NCI-H82 (cell line): ENCODE data around the gene TMC5.
A peak's percentile ranks its signal among the peaks of the same experiment; 100 is the strongest.

Experiments
- DNase-seq: peaks from one replicate; lab custom pipeline; 2025; lab: John Stamatoyannopoulos, UW

Gene TMC5

DNA sequence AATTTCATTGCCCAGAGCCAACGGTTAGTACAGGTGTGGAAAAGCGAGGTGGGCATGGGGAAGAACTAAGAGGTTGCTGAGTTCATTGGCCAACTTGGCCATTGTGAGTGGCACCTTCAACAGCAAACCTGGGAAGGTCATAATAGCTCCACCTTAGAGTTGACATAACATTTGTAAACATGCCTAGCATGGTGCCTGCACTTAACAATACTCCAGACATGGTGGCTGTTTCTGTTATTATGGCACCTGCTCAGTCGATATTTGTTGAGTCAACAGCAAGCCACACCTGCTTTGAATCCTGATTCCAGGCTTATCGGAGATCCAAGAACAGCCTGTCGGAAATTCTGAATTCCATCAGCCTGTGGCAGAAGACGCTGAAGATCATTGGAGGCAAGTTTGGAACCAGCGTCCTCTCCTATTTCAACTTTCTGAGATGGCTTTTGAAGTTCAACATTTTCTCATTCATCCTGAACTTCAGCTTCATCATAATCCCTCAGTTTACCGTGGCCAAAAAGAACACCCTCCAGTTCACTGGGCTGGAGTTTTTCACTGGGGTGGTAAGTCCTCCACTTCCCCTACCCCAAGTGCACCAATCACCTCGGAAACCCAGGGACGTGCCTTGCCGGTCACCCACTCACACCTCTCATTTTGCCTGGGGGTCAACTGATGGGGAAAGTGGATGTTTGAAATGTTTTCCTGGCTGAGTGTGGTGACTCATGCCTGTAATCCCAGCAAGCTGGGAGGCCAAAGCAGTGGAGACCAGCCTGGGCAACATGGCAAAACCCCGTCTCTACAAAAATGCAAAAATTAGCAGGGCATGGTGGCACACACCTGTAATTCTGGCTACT is 46.0 kb downstream of the TMC5 start:
- DNase-seq, result no peak

DNA sequence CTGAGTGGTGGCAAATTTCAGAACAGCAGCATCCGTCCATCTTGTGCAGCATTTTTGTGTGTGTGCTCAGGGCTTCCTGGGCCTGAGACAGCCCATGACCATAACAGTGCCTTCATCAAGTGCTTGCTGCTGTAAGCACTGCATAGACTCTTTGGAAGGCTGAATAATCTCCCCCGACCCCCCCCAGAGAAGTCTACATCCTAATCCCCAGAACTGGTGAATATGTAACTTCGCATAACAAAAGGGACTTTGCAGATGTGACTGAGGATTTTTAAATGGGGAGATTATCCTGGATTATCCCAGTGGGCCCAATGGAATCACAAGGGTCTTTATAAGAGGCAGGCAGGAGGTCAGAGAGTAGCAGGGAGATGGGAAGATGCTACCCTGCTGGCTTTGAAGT is 50.6 kb downstream of the TMC5 start:
- peak; percentile 37 for DNase-seq

DNA sequence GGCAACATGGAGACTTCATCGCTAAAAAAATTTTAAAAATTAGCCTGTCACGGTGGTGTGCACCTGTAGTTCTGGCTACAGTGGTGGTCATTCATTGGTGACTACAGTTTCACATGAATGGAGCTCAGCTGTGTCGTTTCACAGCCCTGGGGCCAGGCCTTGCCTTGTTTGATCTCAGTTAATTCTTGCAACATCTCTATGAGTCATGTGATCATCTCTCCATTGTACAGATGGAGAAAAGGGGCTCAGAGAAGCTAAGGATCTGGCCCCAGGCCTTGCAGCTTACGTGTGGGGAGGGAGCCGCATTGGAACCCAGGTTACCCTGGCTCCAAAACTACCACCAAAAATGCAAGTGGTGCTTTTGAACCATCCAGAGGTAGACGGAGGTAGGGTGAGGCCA is 54.8 kb downstream of the TMC5 start:
- DNase-seq, result no peak

DNA sequence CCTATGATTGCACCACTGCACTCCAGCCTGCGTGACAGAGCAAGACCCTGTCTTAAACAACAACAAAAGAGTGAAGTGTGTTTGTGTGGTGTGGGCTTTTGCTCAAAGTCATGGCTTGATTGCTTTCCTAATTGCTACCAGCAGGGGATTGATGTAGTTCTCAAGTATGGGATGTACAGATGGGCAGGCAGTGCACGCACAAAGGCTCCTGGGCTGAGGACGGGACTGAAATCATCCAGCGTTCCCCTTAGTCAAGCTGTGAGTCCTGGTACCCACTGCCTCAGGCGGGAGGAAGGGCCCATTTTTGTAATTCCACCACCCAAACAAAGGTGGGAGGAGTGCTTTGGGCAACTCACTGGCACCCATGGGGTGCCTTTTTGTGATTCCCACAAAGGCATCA is 56.9 kb downstream of the TMC5 start:
- DNase-seq, result peak; percentile 23

DNA sequence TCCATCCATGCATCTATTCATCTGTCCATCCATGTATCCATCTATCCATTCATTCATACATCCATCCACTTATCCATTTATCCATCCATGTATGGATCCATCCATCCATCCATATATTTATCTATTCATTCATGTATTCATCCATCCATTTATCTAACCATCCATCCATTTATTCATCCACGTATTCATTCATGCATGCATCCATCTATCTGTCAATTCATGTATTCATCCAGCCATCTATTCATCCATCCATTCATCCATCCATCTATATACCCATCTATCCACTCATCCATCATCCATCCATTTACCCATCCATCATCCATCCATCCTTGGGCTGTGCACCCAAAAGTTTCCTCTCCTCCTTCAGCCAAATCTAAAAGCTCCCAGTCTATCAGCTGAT is 60.8 kb downstream of the TMC5 start:
- no peak for DNase-seq

DNA sequence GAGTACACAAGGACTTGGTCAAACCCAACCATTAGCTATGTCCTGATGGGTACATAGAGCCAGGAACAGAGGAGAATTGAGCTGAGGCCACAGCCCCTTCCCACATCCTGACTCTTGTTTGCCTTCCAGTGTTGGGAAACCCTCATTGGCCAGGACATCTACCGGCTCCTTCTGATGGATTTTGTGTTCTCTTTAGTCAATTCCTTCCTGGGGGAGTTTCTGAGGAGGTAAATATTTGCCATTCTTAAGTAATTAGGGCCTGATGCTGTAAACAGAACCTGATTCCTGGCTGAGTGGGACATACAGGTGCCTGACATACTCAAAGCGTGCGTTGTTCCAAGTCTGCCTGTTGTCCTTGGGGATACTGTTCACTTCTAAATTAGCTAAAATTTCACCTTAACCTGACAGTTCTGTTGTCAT is 61.6 kb downstream of the TMC5 start:
- DNase-seq, result no peak

DNA sequence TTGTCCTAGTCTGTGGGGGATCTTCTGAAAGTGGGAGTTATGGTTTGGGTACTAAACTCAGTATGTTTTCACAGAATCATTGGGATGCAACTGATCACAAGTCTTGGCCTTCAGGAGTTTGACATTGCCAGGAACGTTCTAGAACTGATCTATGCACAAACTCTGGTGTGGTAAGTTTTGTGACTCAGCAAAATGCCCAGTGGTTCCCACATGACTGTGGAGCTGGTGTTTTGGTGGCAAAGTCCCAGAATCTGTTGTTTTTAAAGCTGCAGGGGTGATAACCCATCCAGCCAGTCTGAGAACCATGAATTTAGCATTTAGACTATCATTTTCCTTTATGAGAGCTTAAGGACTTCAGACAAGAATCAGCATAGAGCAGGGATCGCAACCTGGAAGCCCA is 63.6 kb downstream of the TMC5 start:
- DNase-seq, result no peak

DNA sequence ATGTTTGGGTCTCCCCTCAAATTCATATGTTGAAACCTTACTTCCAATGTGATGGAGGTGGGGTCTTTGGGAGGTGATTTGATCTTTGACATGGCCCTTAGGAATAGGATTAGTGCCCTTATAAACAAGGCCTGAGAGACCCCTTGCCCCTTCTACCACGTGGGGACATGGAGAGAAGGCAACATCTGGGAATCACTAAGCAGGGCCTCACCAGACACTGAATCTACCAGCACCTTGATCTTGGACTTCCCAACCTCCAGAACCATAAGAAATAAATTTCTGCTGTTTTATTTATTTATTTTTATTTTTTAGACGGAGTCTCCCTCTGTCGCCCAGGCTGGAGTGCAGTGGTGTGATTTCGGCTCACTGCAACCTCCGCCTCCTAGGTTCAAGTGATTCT is 64.1 kb downstream of the TMC5 start:
- no peak for DNase-seq

DNA sequence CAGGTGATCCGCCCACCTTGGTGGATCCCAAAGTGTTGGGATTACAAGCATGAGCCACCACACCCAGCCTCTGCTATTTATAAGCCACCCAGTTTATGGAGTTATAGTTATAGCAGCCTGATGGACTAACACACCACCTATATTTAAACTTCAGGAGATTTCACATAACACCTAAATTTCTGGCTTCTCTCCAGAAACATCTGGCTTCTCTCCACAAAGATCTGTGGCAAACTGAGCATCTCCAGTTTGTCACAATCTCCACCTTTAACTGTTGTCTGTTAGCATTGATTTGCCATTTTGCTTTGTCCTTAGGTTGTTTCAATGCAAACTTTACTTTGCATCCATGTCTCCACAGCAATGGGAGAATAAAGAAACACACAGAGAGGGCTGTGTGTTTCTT is 64.6 kb downstream of the TMC5 start:
- no peak for DNase-seq

DNA sequence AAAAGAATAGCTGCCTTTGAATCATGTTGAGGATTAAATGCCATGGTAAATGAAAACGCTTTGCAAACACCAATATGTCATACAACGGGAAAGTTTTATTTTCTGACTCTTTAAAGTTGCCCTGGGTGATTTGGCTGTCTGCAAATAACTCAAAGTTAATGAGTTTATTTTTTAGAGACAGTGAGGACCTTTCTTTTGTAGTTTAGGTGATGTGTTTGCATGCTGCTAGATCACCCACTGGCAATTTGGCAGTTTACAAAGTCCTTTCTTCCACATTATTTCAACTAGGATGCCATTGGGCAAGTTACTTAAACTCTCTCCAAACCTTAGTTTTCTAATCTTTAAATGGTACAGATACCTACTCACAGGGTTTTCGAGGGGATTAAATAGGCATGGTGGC is 66.4 kb downstream of the TMC5 start:
- DNase-seq, result no peak

DNA sequence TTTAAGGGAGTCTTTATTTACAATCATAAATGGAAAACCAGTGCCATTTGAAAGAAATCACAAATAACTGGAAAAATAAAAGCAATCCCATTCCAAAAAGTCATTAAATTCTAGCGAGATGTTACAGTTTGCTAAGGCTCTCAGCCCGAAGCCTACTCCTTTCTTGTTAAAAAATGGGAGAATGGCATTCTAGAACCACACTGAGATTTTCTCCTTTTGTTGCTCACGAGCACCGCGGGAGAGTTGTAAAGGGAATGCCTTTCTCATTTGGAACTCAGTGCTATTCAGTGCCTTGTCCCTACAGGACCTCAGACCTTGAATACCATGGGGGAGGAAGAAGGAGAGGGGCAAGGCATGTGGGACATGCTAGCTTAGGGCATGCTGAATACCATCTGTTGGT is 67.9 kb downstream of the TMC5 start:
- no peak for DNase-seq

DNA sequence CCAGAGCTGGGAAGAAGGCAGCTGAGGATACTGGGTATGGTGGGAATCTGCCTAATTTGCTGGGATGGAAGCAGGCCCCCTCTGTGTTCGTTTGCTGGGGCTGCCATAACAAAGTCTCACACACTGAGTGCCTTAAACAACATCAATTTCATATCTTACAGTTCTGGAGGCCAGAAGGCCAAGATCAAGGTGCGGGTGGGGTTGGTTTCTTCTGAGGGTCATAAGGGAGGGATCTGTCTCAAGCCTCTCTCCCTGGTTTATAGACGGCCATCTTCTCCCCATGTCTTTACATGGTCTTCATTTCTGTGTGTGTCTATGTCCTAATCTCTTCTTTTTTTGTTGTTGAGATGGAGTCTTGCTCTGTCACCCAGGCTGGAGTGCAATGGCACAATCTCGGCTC is 68.4 kb downstream of the TMC5 start:
- no peak for DNase-seq

DNA sequence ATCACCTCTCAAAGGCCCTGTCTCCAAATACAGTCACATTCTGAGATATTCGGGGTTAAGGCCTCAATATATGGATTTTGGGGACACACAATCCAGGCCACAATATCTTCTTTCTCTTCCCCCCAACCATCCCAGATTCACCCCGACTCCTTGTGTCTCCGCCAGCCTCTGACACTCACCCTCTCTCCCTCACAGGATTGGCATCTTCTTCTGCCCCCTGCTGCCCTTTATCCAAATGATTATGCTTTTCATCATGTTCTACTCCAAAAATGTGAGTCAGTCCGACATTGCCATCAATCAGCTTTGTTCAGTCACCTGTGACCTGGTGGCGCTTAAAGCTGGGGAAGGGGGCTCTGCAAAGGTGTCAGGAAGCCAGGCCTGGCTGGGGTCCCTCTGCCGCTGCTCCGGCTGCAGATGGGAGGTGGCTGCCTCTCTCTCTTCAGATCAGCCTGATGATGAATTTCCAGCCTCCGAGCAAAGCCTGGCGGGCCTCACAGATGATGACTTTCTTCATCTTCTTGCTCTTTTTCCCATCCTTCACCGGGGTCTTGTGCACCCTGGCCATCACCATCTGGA is 69.2 kb downstream of the TMC5 start:
- DNase-seq, result no peak

DNA sequence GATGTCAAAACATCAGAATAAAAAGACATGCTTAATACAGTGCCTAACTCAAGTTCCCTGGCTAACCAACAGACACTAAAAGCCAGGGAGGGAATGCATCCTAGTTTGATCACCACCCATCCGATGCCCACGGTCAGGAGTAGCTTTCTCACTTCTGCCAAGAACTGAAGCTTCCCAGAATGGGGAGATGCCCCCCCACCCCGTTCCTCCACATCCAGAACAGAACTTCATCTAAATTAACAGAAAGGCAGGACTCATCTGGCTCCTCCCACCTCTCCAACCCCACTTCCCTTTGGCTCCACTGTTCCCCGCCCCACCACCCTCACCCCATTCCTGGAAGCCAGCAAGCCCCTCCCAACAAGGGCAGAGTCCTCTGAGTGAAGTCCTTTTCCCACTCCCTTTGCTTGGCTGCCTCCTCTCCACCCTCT is 70.5 kb downstream of the TMC5 start:
- DNase-seq, result no peak

DNA sequence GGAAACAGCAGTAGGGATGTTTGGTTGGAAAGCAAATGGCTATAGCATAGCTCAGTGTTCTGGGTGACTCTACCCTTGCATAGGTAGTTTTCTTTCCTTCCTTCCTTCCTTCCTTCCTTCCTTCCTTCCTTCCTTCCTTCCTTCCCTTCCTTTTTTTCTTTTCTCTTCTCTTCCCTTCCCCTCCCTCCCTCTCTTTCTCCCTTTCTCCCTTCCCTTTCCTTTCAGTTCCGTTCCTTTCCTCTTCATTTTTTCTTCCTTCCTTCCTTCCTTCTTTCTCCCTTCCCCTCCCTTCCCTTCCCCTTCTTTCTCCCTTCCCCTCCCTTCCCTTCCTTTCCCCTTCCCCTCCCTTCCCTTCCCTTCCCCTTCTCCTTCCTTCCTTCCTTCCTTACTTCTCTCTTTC is 72.9 kb downstream of the TMC5 start:
- no peak for DNase-seq

DNA sequence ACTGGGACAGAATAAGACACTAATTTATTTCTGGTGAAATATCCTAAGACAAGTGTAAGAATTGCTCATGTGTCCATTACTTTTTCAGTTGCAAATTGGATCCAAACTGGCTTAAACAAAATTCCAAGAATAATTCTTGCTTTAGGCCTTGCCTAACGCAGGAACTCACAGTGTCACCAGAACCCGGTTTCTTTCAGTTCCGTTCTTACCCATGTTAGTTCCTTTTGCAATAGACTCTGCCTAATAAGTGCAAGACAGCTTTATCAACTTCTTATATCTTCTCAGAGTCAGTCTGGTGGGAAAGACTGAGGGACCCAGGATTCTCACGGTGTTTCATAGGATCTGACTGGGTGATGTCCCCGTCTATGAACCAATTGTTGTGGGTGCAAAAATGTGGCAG is 79.5 kb downstream of the TMC5 start:
- DNase-seq, result no peak

DNA sequence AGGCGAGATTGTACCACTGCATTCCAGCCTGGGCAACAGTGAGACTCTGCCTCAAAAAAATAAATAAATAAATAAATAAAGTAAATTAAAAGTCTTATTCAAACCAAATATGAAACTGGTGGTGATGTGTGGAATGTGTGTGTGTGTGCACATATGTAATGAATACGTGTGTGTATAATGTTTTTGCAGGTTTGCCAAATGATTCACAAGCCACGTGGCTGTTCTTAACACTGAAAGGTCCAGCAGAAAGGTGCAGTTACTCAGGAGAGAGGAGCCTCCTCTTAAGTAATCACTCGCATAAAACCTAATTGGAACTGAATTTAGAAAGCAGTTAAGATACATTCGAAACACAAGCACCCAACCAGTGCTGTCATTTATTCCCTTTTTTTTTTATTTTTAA is 81.3 kb downstream of the TMC5 start:
- DNase-seq, result no peak

DNA sequence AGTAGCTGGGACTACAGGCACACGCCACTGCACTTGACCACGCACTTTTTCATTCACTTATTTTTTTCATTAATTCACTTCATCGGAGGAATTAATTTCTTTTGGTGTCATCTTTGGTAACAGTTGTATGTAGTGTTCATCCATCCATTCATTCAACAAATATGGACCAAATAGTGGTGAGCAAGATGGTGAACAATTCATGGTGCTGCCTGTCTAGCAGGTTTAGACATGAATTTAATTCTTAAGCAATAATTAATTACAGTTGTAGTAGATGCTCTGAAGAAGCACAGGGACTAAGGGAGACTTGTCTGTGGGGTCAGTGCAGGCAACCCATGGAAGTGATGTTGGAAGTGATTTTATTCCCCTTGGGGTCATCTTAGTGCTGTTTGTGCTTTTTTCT is 81.8 kb downstream of the TMC5 start:
- no peak for DNase-seq

DNA sequence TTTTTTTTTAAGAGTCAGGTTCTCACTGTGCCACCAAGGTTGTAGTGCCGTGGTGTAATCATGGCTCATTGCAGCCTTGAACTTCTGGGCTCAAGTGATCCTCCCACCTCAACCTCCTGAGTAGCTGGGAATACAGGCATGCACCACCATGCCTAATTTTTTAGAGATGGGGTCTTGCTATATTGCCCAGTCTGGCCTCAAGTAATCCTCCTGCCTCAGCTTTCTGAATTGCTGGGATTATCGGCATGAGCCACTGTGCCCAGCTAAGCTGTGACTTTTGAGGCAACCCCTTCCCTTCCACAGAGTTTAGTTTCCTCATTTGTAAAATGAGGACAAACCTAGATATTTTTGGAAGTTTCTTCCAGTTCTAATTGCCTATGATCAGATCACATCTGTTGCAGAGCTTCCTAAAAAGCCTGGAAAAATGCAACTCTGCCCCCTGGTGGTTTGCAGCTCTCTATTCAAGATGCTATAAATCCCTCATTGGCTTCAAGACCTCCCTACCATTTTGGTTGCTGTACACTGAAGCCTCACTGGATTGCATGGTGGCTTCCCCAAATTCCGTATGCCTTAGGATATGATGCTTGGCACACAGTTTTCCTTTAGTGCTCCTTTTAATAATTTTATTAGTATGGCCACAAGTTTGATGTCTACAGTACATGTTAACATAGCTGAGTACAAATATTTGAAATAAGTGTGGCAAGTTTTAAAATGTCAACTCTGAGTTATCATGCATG is 84.9 kb downstream of the TMC5 start:
- DNase-seq, result peak; percentile 85

DNA sequence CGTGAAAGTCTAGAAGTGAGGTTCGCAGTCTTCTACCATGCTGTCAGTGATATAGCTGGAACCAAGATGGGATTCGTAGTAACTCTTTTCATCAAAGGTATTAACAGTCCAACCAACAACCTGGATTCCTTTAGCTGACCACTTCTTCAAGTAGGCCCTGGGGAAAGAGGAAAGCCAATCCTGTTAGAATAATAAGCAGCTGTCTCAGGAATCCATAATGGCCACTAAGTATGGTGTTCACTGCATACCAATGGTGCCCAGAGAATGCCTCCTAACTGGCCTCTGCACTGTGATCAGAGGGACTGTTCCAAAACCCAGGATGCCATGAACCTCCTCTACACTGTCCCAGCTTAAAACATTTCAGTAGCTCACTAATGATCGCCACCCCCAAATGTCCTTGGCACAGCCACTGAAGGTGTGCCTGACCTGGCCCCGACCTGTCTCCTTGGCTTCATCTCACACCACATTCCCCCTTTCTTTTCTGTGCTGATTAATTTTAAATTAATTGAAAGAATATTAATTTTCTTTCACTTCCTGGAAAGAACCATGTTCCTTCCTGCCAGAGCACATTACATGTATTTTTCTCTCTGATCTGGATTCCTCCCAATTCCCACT is 85.9 kb downstream of the TMC5 start:
- no peak for DNase-seq

DNA sequence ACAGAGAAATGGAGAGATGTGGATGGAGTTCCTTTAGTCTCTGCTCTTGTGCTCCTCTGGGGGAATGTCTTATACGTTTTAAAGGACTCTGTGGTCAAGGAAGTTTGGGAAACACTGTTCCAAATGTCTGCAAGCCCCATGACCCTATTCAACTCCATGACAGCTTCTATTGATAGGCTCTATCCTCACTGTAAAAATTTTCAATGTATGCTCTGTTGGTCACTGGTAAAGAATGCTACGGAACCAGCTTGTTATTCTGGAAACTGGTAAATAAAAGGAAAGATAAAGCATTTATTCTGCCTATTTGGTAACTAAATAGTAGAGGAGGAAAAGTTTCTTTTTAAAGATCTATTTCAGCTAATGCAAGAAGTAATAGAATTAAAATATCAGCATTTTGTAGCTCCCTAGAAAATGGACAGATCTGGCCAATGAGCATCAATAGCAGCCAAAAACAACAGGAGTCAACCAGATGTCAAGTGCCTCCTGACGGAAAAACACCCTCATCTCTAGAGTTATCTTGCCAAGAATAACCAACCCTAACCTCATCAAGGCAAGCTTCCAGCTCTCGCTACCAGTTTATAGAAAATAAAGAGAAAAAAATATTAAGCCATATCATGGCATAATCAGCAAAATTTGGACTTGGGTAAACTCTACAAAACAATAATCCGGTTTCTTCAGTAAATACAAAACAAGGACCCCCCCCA is 88.1 kb downstream of the TMC5 start:
- DNase-seq, result no peak

DNA sequence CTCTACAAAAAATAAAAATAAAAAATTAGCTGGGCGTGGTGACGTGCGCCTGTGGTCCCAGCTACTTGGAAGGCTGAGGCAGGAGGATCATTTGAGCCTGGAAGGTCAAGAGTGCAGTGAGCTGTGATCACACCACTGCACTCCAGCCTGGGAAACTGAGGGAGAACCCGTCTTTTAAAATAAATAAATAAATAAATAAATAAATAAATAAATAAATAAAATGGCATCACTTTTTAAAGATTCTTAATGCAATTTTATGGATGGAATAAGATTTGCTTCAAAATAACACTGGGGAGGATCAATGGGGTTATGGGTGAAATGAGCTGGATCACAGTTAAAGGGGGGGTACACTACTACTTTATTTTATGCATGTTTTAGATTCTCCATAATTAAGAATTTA is 89.3 kb downstream of the TMC5 start:
- DNase-seq, result no peak
